ENCODE data around the gene SELENOI.

DNA sequence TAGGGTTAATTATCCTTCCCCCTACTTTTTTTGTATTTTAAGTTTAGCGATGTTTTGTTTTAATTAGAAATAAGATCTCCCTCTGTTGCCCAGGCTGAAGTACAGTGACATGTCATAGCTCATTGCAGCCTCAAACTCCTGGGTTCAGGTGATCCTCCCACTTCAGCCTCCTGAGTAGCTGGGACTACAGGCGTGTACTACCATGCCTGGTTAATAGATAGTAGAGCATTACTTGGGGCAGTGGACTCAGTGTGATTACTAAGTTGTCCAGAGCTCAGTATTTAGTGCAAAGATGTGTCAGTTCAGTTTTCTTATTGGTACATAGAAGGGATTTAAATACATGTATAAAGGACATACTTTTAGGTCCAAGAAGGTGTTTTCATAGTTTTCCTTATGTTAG, 10.2 kb downstream of the SELENOI start:
- no peak for TF ChIP-seq POLR2A (IDR thresholded peaks at IDR 0.05; ENCODE audit: low read depth, low read length)
- TF ChIP-seq TAF1 (IDR thresholded peaks at IDR 0.05; ENCODE audit: borderline replicate concordance, low read depth, low read length) = no peak
